Karpas-422 (cell line): ENCODE results near the gene SRD5A3. TPM values are rescaled to one million over a fixed set of nuclear protein-coding genes. Genes with fewer than 3 reads are reported as not detected.
A peak's percentile ranks its signal among the peaks of the same experiment; 100 is the strongest.

Experiments
- DNase-seq: peaks from one replicate; pipeline ENCODE4 v3.0.0-alpha.2; 2015
- H2AFZ ChIP-seq: fragments of 200-600 bp; sonication (generic); 2 replicates; pipeline ENCODE4 v1.6.1; 2014; ENCODE audit warnings: antibody characterized with exemption, low read length, mixed read lengths
- H3K27ac ChIP-seq: fragments of 200-600 bp; sonication (generic); 2 replicates; pipeline ENCODE4 v1.5.1; 2014; ENCODE audit warnings: mild to moderate bottlenecking, low read length, moderate library complexity
- H3K27me3 ChIP-seq: fragments of 200-600 bp; sonication (generic); 2 replicates; pipeline ENCODE4 v1.6.1; 2014; ENCODE audit warnings: low read length, mixed read lengths
- H3K36me3 ChIP-seq: fragments of 200-600 bp; sonication (generic); 2 replicates; pipeline ENCODE4 v1.6.1; 2014; ENCODE audit warnings: low read length, mixed read lengths; ENCODE audit not compliant: insufficient read depth
- H3K4me1 ChIP-seq: fragments of 200-600 bp; sonication (generic); 2 replicates; pipeline ENCODE4 v1.6.1; 2014; ENCODE audit warnings: mild to moderate bottlenecking, low read length, mixed read lengths
- H3K4me2 ChIP-seq: fragments of 200-600 bp; sonication (generic); 2 replicates; pipeline ENCODE4 v1.6.1; 2014; ENCODE audit warnings: low read length, low read depth, mild to moderate bottlenecking; ENCODE audit not compliant: poor library complexity, severe bottlenecking
- H3K4me3 ChIP-seq: fragments of 200-600 bp; sonication (generic); 2 replicates; pipeline ENCODE4 v1.5.1; 2014; ENCODE audit warnings: mild to moderate bottlenecking, antibody characterized with exemption, low read length, mixed read lengths
- H3K79me2 ChIP-seq: fragments of 200-600 bp; sonication (generic); 2 replicates; pipeline ENCODE4 v1.6.1; 2014; ENCODE audit warnings: mild to moderate bottlenecking, low read length, mixed read lengths
- H3K9ac ChIP-seq: fragments of 200-600 bp; sonication (generic); 2 replicates; pipeline ENCODE4 v1.6.0; 2014; ENCODE audit warnings: low read length
- H3K9me2 ChIP-seq: fragments of 200-600 bp; sonication (generic), shearing (Covaris generic); replicated peaks from 2 replicates; pipeline ENCODE4 v1.6.0; 2014; ENCODE audit warnings: mild to moderate bottlenecking, low read length, moderate library complexity; ENCODE audit not compliant: insufficient read depth
- H3K9me3 ChIP-seq: fragments of 300-700, 200-600 bp; sonication (generic); 2 replicates; pipeline ENCODE4 v1.6.1; 2014; ENCODE audit warnings: low read length, mixed read lengths
- H4K20me1 ChIP-seq: fragments of 200-600 bp; sonication (generic); 2 replicates; pipeline ENCODE4 v1.6.1; 2014; ENCODE audit warnings: mild to moderate bottlenecking, antibody characterized with exemption, low read length, low read depth; ENCODE audit not compliant: insufficient read depth
- total RNA-seq: library from RNA; depleted of rRNA; stranded (reverse); fragments of >200 nt; shearing (Covaris generic); gene quantifications from 2 replicates; pipeline ENCODE4 v1.2.3, GENCODE V29; 2014; ENCODE audit warnings: low replicate concordance

Gene SRD5A3
- total RNA-seq, 1 experiment from 2014 or later = 25.7 TPM

GRCh38 chr4:55336138-55337034 lies 9.7 kb upstream of the SRD5A3 start:
- H4K20me1 ChIP-seq = no peaks in the 10 kb centered on the region
- H2AFZ ChIP-seq = no peak overlapping the region
- H3K27me3 ChIP-seq = no peaks in the 10 kb centered on the region
- no peaks in the 10 kb centered on the region for H3K9me2 ChIP-seq
- H3K9me3 ChIP-seq = no peaks in the 10 kb centered on the region
- no peak overlapping the region for H3K9ac ChIP-seq
- no peaks in the 10 kb centered on the region for H3K79me2 ChIP-seq
- no peaks in the 10 kb centered on the region for H3K36me3 ChIP-seq
- H3K4me3 ChIP-seq = no peak overlapping the region
- DNase-seq = no peak
- H3K4me1 ChIP-seq = no peaks in the 10 kb centered on the region
- no peak overlapping the region for H3K4me2 ChIP-seq
- H3K27ac ChIP-seq = no peak overlapping the region

DNA sequence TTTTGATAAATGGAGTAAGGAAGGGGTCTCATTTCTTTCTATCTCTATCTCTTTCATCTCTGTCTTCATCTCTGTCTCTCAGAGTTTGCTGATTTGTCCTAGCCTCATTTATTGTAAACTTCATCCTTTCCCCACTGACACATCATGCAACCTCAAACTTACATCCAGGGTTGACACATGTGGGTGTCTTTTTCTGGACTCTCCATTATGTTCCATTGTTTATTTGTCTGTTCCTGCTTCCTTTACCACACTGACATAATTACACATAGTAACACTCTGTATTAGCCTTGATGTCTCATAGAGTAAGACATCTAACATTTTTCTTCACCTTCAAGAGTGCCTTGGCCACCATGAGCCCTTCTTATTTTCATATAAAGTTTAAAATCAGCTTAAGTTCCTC lies 8.1 kb upstream of the SRD5A3 start:
- no peak overlapping the region for H3K4me2 ChIP-seq
- no peaks in the 10 kb centered on the region for H3K9me2 ChIP-seq
- H3K36me3 ChIP-seq = no peaks in the 10 kb centered on the region
- H3K27me3 ChIP-seq = no peaks in the 10 kb centered on the region
- no peaks in the 10 kb centered on the region for H3K9me3 ChIP-seq
- H3K4me3 ChIP-seq = no peak overlapping the region
- H3K27ac ChIP-seq = no peak overlapping the region
- H3K9ac ChIP-seq = no peak overlapping the region
- DNase-seq = no peak
- no peaks in the 10 kb centered on the region for H3K79me2 ChIP-seq
- no peak overlapping the region for H2AFZ ChIP-seq
- H3K4me1 ChIP-seq = no peaks in the 10 kb centered on the region
- no peaks in the 10 kb centered on the region for H4K20me1 ChIP-seq

- H2AFZ ChIP-seq = no peak overlapping the region
- no peaks in the 10 kb centered on the region for H3K9me3 ChIP-seq
- DNase-seq = no peak
- no peaks in the 10 kb centered on the region for H3K4me1 ChIP-seq
- H3K27me3 ChIP-seq = no peaks in the 10 kb centered on the region
- no peak overlapping the region for H3K9ac ChIP-seq
- no peak overlapping the region for H3K4me2 ChIP-seq
- no peaks in the 10 kb centered on the region for H3K36me3 ChIP-seq
- H3K79me2 ChIP-seq = no peaks in the 10 kb centered on the region
- H3K4me3 ChIP-seq = no peak overlapping the region
- H3K9me2 ChIP-seq = no peaks in the 10 kb centered on the region
- H4K20me1 ChIP-seq = no peaks in the 10 kb centered on the region
- no peak overlapping the region for H3K27ac ChIP-seq
These were observed 7.6 kb upstream of the SRD5A3 start for GRCh38 chr4:55338486-55338885.

- DNase-seq = no peak
- no peaks in the 10 kb centered on the region for H4K20me1 ChIP-seq
- H3K79me2 ChIP-seq = no peaks in the 10 kb centered on the region
- H3K4me1 ChIP-seq = no peaks in the 10 kb centered on the region
- H3K4me3 ChIP-seq = no peak overlapping the region
- no peak overlapping the region for H3K27ac ChIP-seq
- H3K36me3 ChIP-seq = no peaks in the 10 kb centered on the region
- H3K9me3 ChIP-seq = no peaks in the 10 kb centered on the region
- H2AFZ ChIP-seq = no peak overlapping the region
- H3K9ac ChIP-seq = no peak overlapping the region
- no peak overlapping the region for H3K4me2 ChIP-seq
- no peaks in the 10 kb centered on the region for H3K27me3 ChIP-seq
- no peaks in the 10 kb centered on the region for H3K9me2 ChIP-seq
These were observed 5.8 kb upstream of the SRD5A3 start for GRCh38 chr4:55340266-55340665.

DNA sequence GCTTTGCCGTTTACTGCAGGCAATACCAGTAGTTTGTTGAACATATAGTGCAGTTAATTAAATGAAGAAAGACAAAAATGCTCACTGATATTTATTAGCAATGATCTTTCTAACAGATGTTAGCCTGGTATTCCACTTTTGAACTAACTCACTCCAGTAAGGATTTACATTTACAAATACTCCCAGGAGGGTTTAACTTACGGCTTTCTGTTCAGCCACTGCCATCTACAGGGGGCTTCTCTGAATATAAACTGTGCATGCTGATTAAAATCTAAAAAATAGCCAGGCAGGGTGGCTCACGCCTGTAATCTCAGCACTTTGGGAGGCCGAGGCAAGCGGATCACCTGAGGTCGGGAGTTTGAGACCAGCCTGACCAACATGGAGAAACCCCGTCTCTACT lies 2.2 kb upstream of the SRD5A3 start:
- H3K9me2 ChIP-seq = no peaks in the 10 kb centered on the region
- H3K27me3 ChIP-seq = no peaks in the 10 kb centered on the region
- H3K27ac ChIP-seq = no peak overlapping the region
- H3K9ac ChIP-seq = no peak overlapping the region
- no peak overlapping the region for H2AFZ ChIP-seq
- peaks cover 5% of the 10 kb centered on the region; the same call in 1 of the 2 replicates for H3K79me2 ChIP-seq
- H3K9me3 ChIP-seq = no peaks in the 10 kb centered on the region
- no peak overlapping the region for H3K4me2 ChIP-seq
- peaks cover 27% of the 10 kb centered on the region for H3K4me1 ChIP-seq
- no peak for DNase-seq
- no peaks in the 10 kb centered on the region for H4K20me1 ChIP-seq
- H3K4me3 ChIP-seq = no peak overlapping the region
- H3K36me3 ChIP-seq = no peaks in the 10 kb centered on the region

- no peaks in the 10 kb centered on the region for H3K27me3 ChIP-seq
- H3K9me2 ChIP-seq = no peaks in the 10 kb centered on the region
- H3K4me2 ChIP-seq = peak overlapping the region; percentile 91
- no peaks in the 10 kb centered on the region for H3K9me3 ChIP-seq
- peak overlapping the region; percentile 99; the same call in 1 of the 2 replicates for H2AFZ ChIP-seq
- H3K79me2 ChIP-seq = peaks cover 5% of the 10 kb centered on the region; the same call in 1 of the 2 replicates
- no peaks in the 10 kb centered on the region for H4K20me1 ChIP-seq
- H3K27ac ChIP-seq = no peak overlapping the region
- H3K4me1 ChIP-seq = peaks cover 27% of the 10 kb centered on the region
- no peaks in the 10 kb centered on the region for H3K36me3 ChIP-seq
- H3K4me3 ChIP-seq = no peak overlapping the region
- DNase-seq = no peak
- H3K9ac ChIP-seq = no peak overlapping the region
These were observed 988 bp upstream of the SRD5A3 start for GRCh38 chr4:55345054-55345453.

DNA sequence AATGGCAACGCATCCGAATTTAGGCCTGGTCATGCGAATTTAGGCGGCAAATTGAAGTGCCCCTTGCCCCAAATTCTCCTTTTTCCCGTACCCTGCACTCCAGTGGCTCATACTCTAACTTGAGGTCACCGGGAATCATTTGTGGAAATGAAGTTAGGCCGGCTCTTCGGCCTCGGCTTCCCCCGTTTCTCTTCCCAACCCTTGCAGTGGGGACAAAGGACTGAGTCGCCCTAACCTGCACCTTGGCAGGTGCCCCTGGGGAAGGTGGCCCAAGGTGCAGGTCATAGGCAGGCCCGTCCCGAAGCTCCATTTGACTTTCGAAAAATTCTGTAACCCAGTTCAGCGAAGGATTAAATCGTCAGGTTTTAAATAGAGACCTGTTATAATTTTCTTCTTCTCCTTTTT lies 811 bp downstream of the SRD5A3 start:
- Histone ChIP-seq H3K79me2 (peaks cover 7% of the 10 kb centered on the region; the same call in 1 of the 2 replicates), H3K9me3 (no peaks in the 10 kb centered on the region), H3K36me3 (no peaks in the 10 kb centered on the region), H3K9ac (peak overlapping the region; percentile 92), H4K20me1 (no peaks in the 10 kb centered on the region), H3K27ac (no peak overlapping the region), H3K4me1 (peaks cover 27% of the 10 kb centered on the region), H3K9me2 (no peaks in the 10 kb centered on the region), H3K27me3 (no peaks in the 10 kb centered on the region), H3K4me2 (peak overlapping the region; percentile 91), H3K4me3 (peak overlapping the region; percentile 80), H2AFZ (peak overlapping the region; percentile 72)
- DNase-seq = no peak

- Histone ChIP-seq H3K9ac (peak overlapping the region; percentile 92), H3K4me2 (peak overlapping the region; percentile 91), H4K20me1 (no peaks in the 10 kb centered on the region), H3K9me2 (no peaks in the 10 kb centered on the region), H3K9me3 (peaks cover under 1% of the 10 kb centered on the region; the same call in 1 of the 2 replicates), H3K4me3 (peak overlapping the region; percentile 80; the same call in 1 of the 2 replicates), H3K27ac (no peak overlapping the region; the same call in 1 of the 2 replicates), H2AFZ (no peak overlapping the region), H3K36me3 (peaks cover 6% of the 10 kb centered on the region; the same call in 1 of the 2 replicates), H3K4me1 (peaks cover 27% of the 10 kb centered on the region), H3K79me2 (peaks cover 7% of the 10 kb centered on the region; the same call in 1 of the 2 replicates), H3K27me3 (no peaks in the 10 kb centered on the region)
- DNase-seq = peak; percentile 63
These were observed 1.7 kb downstream of the SRD5A3 start for GRCh38 chr4:55347610-55348228.
